Activated CD4-positive, alpha-beta memory T cell treated with anti-CD3 and anti-CD28 coated beads for 36 hours (primary cell): ENCODE measurements around the gene AMDHD1. TPM values are rescaled to one million over a fixed set of nuclear protein-coding genes. Genes with fewer than 3 reads are reported as not detected.

ENCODE experiments used
- CTCF ChIA-PET: fragments of 350-600 bp; sonication (Branson Sonifier 250); formaldehyde crosslinking; loops from one replicate; lab custom pipeline; 2021; ENCODE audit warnings: antibody characterized with exemption, inconsistent platforms; lab: Charles Lee
- POLR2A ChIA-PET: fragments of 350-600 bp; sonication (Branson Sonifier 250); formaldehyde crosslinking; loops from one replicate; lab custom pipeline; 2021; ENCODE audit warnings: antibody characterized with exemption; lab: Charles Lee
- DNase-seq: peaks from one replicate; pipeline ENCODE4 v3.0.0-alpha.2; 2020
- H3K27ac Mint-ChIP-seq: one replicate; pipeline ENCODE4 v1.8.0; 2021; ENCODE audit warnings: mixed read lengths
- H3K27me3 Mint-ChIP-seq: one replicate; pipeline ENCODE4 v1.8.0; 2021; ENCODE audit warnings: mixed read lengths
- H3K36me3 Mint-ChIP-seq: one replicate; pipeline ENCODE4 v1.8.0; 2021; ENCODE audit warnings: mixed read lengths
- H3K4me1 Mint-ChIP-seq: one replicate; pipeline ENCODE4 v1.8.0; 2021; ENCODE audit warnings: low read depth, mixed read lengths
- H3K4me3 Mint-ChIP-seq: one replicate; pipeline ENCODE4 v1.8.0; 2021; ENCODE audit warnings: mild to moderate bottlenecking, mixed read lengths
- H3K9me3 Mint-ChIP-seq: one replicate; pipeline ENCODE4 v1.8.0; 2021; ENCODE audit warnings: mixed read lengths
- intact Hi-C: fragments of 100-400 bp; cut with micrococcal nuclease; formaldehyde crosslinking; loops from one replicate; pipeline ENCODE4 v1.15.1; 2023
- total RNA-seq, 2 experiments: library from RNA; stranded (reverse); gene quantifications; one replicate each; pipeline ENCODE4 v1.2.3, GENCODE V29; 2021

Gene AMDHD1
- total RNA-seq, 2 experiments from 2014 or later = 1.5 to 2.1 TPM

- DNase-seq = no peak
- POLR2A ChIA-PET = no interaction called here
- Mint-ChIP-seq H3K4me3 (no peak overlapping the region), H3K9me3 (no peaks in the 10 kb centered on the region), H3K36me3 (no peaks in the 10 kb centered on the region), H3K27me3 (no peaks in the 10 kb centered on the region), H3K27ac (no peak overlapping the region), H3K4me1 (no peaks in the 10 kb centered on the region)
- intact Hi-C loops = no loop called here
- CTCF ChIA-PET = interaction anchor here (1.0 to 2.4 kb wide), 2 partner anchors 18 to 62 kb away, joined by 4 to 7 read pairs; no protein-coding TSS in a partner anchor
Measured at GRCh38 chr12:95980437-95980836, 37.3 kb downstream of the AMDHD1 start.

GRCh38 chr12:95982602-95983001 is 39.5 kb downstream of the AMDHD1 start:
- Mint-ChIP-seq H3K27me3 (no peaks in the 10 kb centered on the region), H3K4me1 (no peaks in the 10 kb centered on the region), H3K9me3 (no peaks in the 10 kb centered on the region), H3K36me3 (no peaks in the 10 kb centered on the region), H3K4me3 (no peak overlapping the region), H3K27ac (no peak overlapping the region)
- CTCF ChIA-PET = no interaction called here
- DNase-seq = no peak
- POLR2A ChIA-PET = no interaction called here
- intact Hi-C loops = no loop called here

- Mint-ChIP-seq H3K9me3 (no peaks in the 10 kb centered on the region), H3K4me1 (no peaks in the 10 kb centered on the region), H3K4me3 (no peak overlapping the region), H3K27me3 (no peaks in the 10 kb centered on the region), H3K36me3 (no peaks in the 10 kb centered on the region), H3K27ac (no peak overlapping the region)
- no peak for DNase-seq
- intact Hi-C loops = no loop called here
- ChIA-PET CTCF (no interaction called here), POLR2A (no interaction called here)
Measured at GRCh38 chr12:95984682-95985081, 41.6 kb downstream of the AMDHD1 start.

GRCh38 chr12:95986635-95987570 is 43.8 kb downstream of the AMDHD1 start:
- ChIA-PET CTCF (interaction anchor here (0.6 to 1.6 kb wide), 3 partner anchors 68 to 258 kb away, joined by 3 read pairs; no protein-coding TSS in a partner anchor), POLR2A (no interaction called here)
- DNase-seq = no peak
- intact Hi-C loops = no loop called here
- no peaks in the 10 kb centered on the region for H3K36me3 Mint-ChIP-seq
- no peak overlapping the region for H3K27ac Mint-ChIP-seq
- no peaks in the 10 kb centered on the region for H3K4me1 Mint-ChIP-seq
- no peak overlapping the region for H3K4me3 Mint-ChIP-seq
- no peaks in the 10 kb centered on the region for H3K27me3 Mint-ChIP-seq
- no peaks in the 10 kb centered on the region for H3K9me3 Mint-ChIP-seq

GRCh38 chr12:95988506-95989275 is 45.6 kb downstream of the AMDHD1 start:
- Mint-ChIP-seq H3K9me3 (no peaks in the 10 kb centered on the region), H3K4me1 (no peaks in the 10 kb centered on the region), H3K4me3 (no peak overlapping the region), H3K27ac (no peak overlapping the region), H3K36me3 (no peaks in the 10 kb centered on the region), H3K27me3 (no peaks in the 10 kb centered on the region)
- intact Hi-C loops = no loop called here
- DNase-seq = no peak
- CTCF ChIA-PET = interaction anchor here (1.5 kb wide), 1 partner anchor 10 kb away, joined by 7 read pairs; no protein-coding TSS in a partner anchor
- POLR2A ChIA-PET = no interaction called here

- ChIA-PET CTCF (interaction anchor here (1.2 to 1.5 kb wide), 2 partner anchors 9 to 71 kb away, joined by 3 to 7 read pairs; no protein-coding TSS in a partner anchor), POLR2A (no interaction called here)
- Mint-ChIP-seq H3K27ac (no peak overlapping the region), H3K27me3 (no peaks in the 10 kb centered on the region), H3K36me3 (no peaks in the 10 kb centered on the region), H3K9me3 (no peaks in the 10 kb centered on the region), H3K4me3 (no peak overlapping the region), H3K4me1 (no peaks in the 10 kb centered on the region)
- intact Hi-C loops = loop anchor here (10.0 kb wide), 1 partner anchor 365 kb away; no protein-coding TSS in a partner anchor
- no peak for DNase-seq
Measured at GRCh38 chr12:95989504-95990123, 46.5 kb downstream of the AMDHD1 start.

- POLR2A ChIA-PET = no interaction called here
- DNase-seq = no peak
- H3K4me1 Mint-ChIP-seq = no peaks in the 10 kb centered on the region
- CTCF ChIA-PET = interaction anchor here (1.2 to 1.5 kb wide), 2 partner anchors 8 to 72 kb away, joined by 3 to 7 read pairs; no protein-coding TSS in a partner anchor
- H3K4me3 Mint-ChIP-seq = no peak overlapping the region
- H3K27me3 Mint-ChIP-seq = no peaks in the 10 kb centered on the region
- no peaks in the 10 kb centered on the region for H3K9me3 Mint-ChIP-seq
- H3K27ac Mint-ChIP-seq = no peak overlapping the region
- intact Hi-C loops = loop anchor here (10.0 kb wide), 1 partner anchor 365 kb away; no protein-coding TSS in a partner anchor
- no peaks in the 10 kb centered on the region for H3K36me3 Mint-ChIP-seq
Measured at GRCh38 chr12:95990136-95990535, 47.0 kb downstream of the AMDHD1 start.

GRCh38 chr12:95993907-95994306 is 50.8 kb downstream of the AMDHD1 start:
- Mint-ChIP-seq H3K9me3 (no peaks in the 10 kb centered on the region), H3K27ac (no peak overlapping the region), H3K4me1 (peaks cover 8% of the 10 kb centered on the region), H3K4me3 (no peak overlapping the region), H3K36me3 (peaks cover 1% of the 10 kb centered on the region), H3K27me3 (no peaks in the 10 kb centered on the region)
- DNase-seq = no peak
- intact Hi-C loops = loop anchor here (10.0 kb wide), 1 partner anchor 369 kb away; no protein-coding TSS in a partner anchor
- ChIA-PET CTCF (interaction anchor here (1.3 kb wide), 1 partner anchor 76 kb away, joined by 9 read pairs; no protein-coding TSS in a partner anchor), POLR2A (no interaction called here)

- Mint-ChIP-seq H3K27me3 (no peaks in the 10 kb centered on the region), H3K9me3 (no peaks in the 10 kb centered on the region), H3K36me3 (peaks cover 1% of the 10 kb centered on the region), H3K27ac (no peak overlapping the region), H3K4me3 (no peak overlapping the region), H3K4me1 (peaks cover 9% of the 10 kb centered on the region)
- ChIA-PET POLR2A (no interaction called here), CTCF (no interaction called here)
- intact Hi-C loops = loop anchor here (10.0 kb wide), 1 partner anchor 370 kb away; no protein-coding TSS in a partner anchor
- no peak for DNase-seq
Measured at GRCh38 chr12:95994476-95994875, 51.3 kb downstream of the AMDHD1 start.

- no peaks in the 10 kb centered on the region for H3K9me3 Mint-ChIP-seq
- peaks cover 5% of the 10 kb centered on the region for H3K36me3 Mint-ChIP-seq
- no peak overlapping the region for H3K4me3 Mint-ChIP-seq
- H3K4me1 Mint-ChIP-seq = peaks cover 9% of the 10 kb centered on the region
- DNase-seq = no peak
- ChIA-PET CTCF (no interaction called here), POLR2A (no interaction called here)
- no peaks in the 10 kb centered on the region for H3K27me3 Mint-ChIP-seq
- intact Hi-C loops = loop anchor here (5.0 to 10.0 kb wide), 2 partner anchors 138 to 371 kb away; partner anchors contain the start of gene SNRPF
- no peak overlapping the region for H3K27ac Mint-ChIP-seq
Measured at GRCh38 chr12:95995238-95996031, 52.3 kb downstream of the AMDHD1 start.
